Neural cell (in vitro differentiated cells): ENCODE results near the gene TTR. TPM values are rescaled to one million over a fixed set of nuclear protein-coding genes. Genes with fewer than 3 reads are reported as not detected.

Source experiments
- H2AFZ ChIP-seq: fragments of 200-600, 300-800 bp; sonication (generic), shearing (Covaris generic); 2 replicates; pipeline ENCODE4 v1.6.0; 2014; ENCODE audit warnings: low read depth, mild to moderate bottlenecking, antibody characterized with exemption, low read length, moderate library complexity
- H3F3A ChIP-seq: fragments of 200-600 bp; shearing (Covaris generic); 2 replicates; pipeline ENCODE4 v1.6.1; 2016; ENCODE audit warnings: mild to moderate bottlenecking, moderate library complexity, mixed read lengths, antibody characterized with exemption, low read length; ENCODE audit not compliant: insufficient read depth, poor library complexity, severe bottlenecking
- H3K27ac ChIP-seq: fragments of 200-600, 300-800 bp; sonication (generic), shearing (Covaris generic); 2 replicates; pipeline ENCODE4 v1.5.1; 2014; ENCODE audit warnings: mild to moderate bottlenecking, low read length, moderate library complexity
- H3K27me3 ChIP-seq: fragments of 300-800, 200-600 bp; sonication (generic), shearing (Covaris generic); 2 replicates; pipeline ENCODE4 v1.6.0; 2014; ENCODE audit warnings: mild to moderate bottlenecking, low read depth, low read length, moderate library complexity; ENCODE audit not compliant: insufficient read depth
- H3K36me3 ChIP-seq: fragments of 300-800, 200-600 bp; sonication (generic), shearing (Covaris generic); 2 replicates; pipeline ENCODE4 v1.5.1; 2014; ENCODE audit warnings: mild to moderate bottlenecking, antibody characterized with exemption, low read length, moderate library complexity; ENCODE audit not compliant: insufficient read depth
- H3K4me2 ChIP-seq: fragments of 300-800, 200-600 bp; sonication (generic), shearing (Covaris generic); 2 replicates; pipeline ENCODE4 v1.6.0; 2014; ENCODE audit warnings: mild to moderate bottlenecking, low read length
- H3K4me3 ChIP-seq: fragments of 300-800, 200-600 bp; sonication (generic), shearing (Covaris generic); 2 replicates; pipeline ENCODE4 v1.5.1; 2014; ENCODE audit warnings: mild to moderate bottlenecking, low read length, moderate library complexity
- H3K79me2 ChIP-seq: fragments of 200-600 bp; shearing (Covaris generic); replicated peaks from 2 replicates; pipeline ENCODE4 v1.6.0; 2014; ENCODE audit warnings: mild to moderate bottlenecking, low read length, moderate library complexity; ENCODE audit not compliant: insufficient read depth
- H3K9ac ChIP-seq: fragments of 300-800, 200-600 bp; sonication (generic), shearing (Covaris generic); 2 replicates; pipeline ENCODE4 v1.6.1; 2016; ENCODE audit warnings: mild to moderate bottlenecking, low read length, mixed read lengths
- H3K9me2 ChIP-seq: fragments of 200-600 bp; shearing (Covaris generic); 2 replicates; pipeline ENCODE4 v1.6.1; 2016; ENCODE audit warnings: mild to moderate bottlenecking, low read length, mixed read lengths; ENCODE audit not compliant: insufficient read depth
- H3K9me3 ChIP-seq: fragments of 200-600, 300-800 bp; sonication (generic), shearing (Covaris generic); 2 replicates; pipeline ENCODE4 v1.6.1; 2016; ENCODE audit warnings: mild to moderate bottlenecking, mixed run types, low read length, moderate library complexity, mixed read lengths
- H4K20me1 ChIP-seq: fragments of 200-600 bp; shearing (Covaris generic); 2 replicates; pipeline ENCODE4 v1.6.1; 2016; ENCODE audit warnings: mild to moderate bottlenecking, mixed run types; ENCODE audit not compliant: insufficient read depth
- CTCF ChIP-seq: fragments of 450-650 bp; IDR thresholded peaks from 2 replicates; pipeline ENCODE4 v1.5.1; 2014; ENCODE audit warnings: antibody characterized with exemption, mild to moderate bottlenecking, moderate library complexity; ENCODE audit not compliant: poor library complexity, severe bottlenecking
- EP300 ChIP-seq: fragments of 450-650 bp; conservative IDR thresholded peaks from 2 replicates; pipeline ENCODE4 v1.6.1; 2014; ENCODE audit warnings: antibody characterized with exemption, mild to moderate bottlenecking, moderate library complexity; ENCODE audit not compliant: poor library complexity, severe bottlenecking
- EZH2 ChIP-seq: fragments of 200-600, 300-800 bp; shearing (Covaris generic), sonication (generic); IDR thresholded peaks from 2 replicates; pipeline ENCODE4 v1.6.1; 2014; ENCODE audit warnings: antibody characterized with exemption, low read length, borderline replicate concordance, mild to moderate bottlenecking; ENCODE audit not compliant: insufficient read depth, poor library complexity, severe bottlenecking
- MXI1 ChIP-seq: fragments of 450-650 bp; conservative IDR thresholded peaks from 2 replicates; pipeline ENCODE4 v1.6.1; 2014; ENCODE audit warnings: antibody characterized with exemption, mild to moderate bottlenecking; ENCODE audit not compliant: poor library complexity, severe bottlenecking
- POLR2AphosphoS5 ChIP-seq: IDR thresholded peaks from 2 replicates; pipeline ENCODE4 v1.6.1; 2012
- RAD21 ChIP-seq: fragments of 450-650 bp; conservative IDR thresholded peaks from 2 replicates; pipeline ENCODE4 v1.6.1; 2014; ENCODE audit warnings: antibody characterized with exemption, mild to moderate bottlenecking, moderate library complexity
- REST ChIP-seq: IDR thresholded peaks from 2 replicates; pipeline ENCODE4 v1.6.1; 2012; ENCODE audit warnings: borderline replicate concordance
- SMC3 ChIP-seq: fragments of 450-650 bp; conservative IDR thresholded peaks from 2 replicates; pipeline ENCODE4 v1.6.1; 2014; ENCODE audit warnings: antibody characterized with exemption, mild to moderate bottlenecking, moderate library complexity; ENCODE audit not compliant: poor library complexity
- TAF1 ChIP-seq: IDR thresholded peaks from 2 replicates; pipeline ENCODE4 v1.6.1; 2012; ENCODE audit warnings: low read depth
- polyA plus RNA-seq: library from polyadenylated mRNA; depleted of rRNA; stranded (reverse); fragments of >200 nt; gene quantifications from 2 replicates; pipeline ENCODE4 v1.2.3, GENCODE V29; 2014

Gene TTR
- polyA plus RNA-seq, 1 donor from 2014 or later: not detected

GRCh38 chr18:31583185-31583854, 8.4 kb upstream of the TTR start:
- Histone ChIP-seq H3K4me2 (no peak overlapping the region), H3K79me2 (no peaks in the 10 kb centered on the region), H3K27ac (no peak overlapping the region), H3K36me3 (no peaks in the 10 kb centered on the region), H4K20me1 (no peaks in the 10 kb centered on the region), H3K9me3 (no peaks in the 10 kb centered on the region), H2AFZ (no peak overlapping the region), H3F3A (no peaks in the 10 kb centered on the region), H3K9me2 (no peaks in the 10 kb centered on the region), H3K4me3 (no peak overlapping the region), H3K27me3 (no peaks in the 10 kb centered on the region), H3K9ac (no peak overlapping the region)
- TF ChIP-seq MXI1: no peak
- TF ChIP-seq CTCF: no peak

- no peaks in the 10 kb centered on the region for H3K9me2 ChIP-seq
- no peak for TF ChIP-seq EP300
- no peak for TF ChIP-seq RAD21
- TF ChIP-seq TAF1: no peak
- no peak for TF ChIP-seq CTCF
- no peak for TF ChIP-seq EZH2
- TF ChIP-seq POLR2AphosphoS5: no peak
Observed at GRCh38 chr18:31585991-31586390, 5.7 kb upstream of the TTR start.

GRCh38 chr18:31586616-31587015, 5.1 kb upstream of the TTR start:
- no peak overlapping the region for H3K4me3 ChIP-seq
- no peak overlapping the region for H2AFZ ChIP-seq
- no peaks in the 10 kb centered on the region for H3F3A ChIP-seq
- no peak overlapping the region for H3K4me2 ChIP-seq
- no peaks in the 10 kb centered on the region for H3K27me3 ChIP-seq
- H3K9ac ChIP-seq: no peak overlapping the region
- H3K36me3 ChIP-seq: no peaks in the 10 kb centered on the region
- no peak for TF ChIP-seq POLR2AphosphoS5
- no peak for TF ChIP-seq MXI1
- no peak for TF ChIP-seq EZH2
- no peak for TF ChIP-seq RAD21
- no peak for TF ChIP-seq TAF1
- TF ChIP-seq SMC3: no peak
- no peak for TF ChIP-seq CTCF
- TF ChIP-seq EP300: no peak
- no peak for TF ChIP-seq REST
- no peaks in the 10 kb centered on the region for H3K9me2 ChIP-seq
- H3K9me3 ChIP-seq: no peaks in the 10 kb centered on the region
- H3K27ac ChIP-seq: no peak overlapping the region
- H3K79me2 ChIP-seq: no peaks in the 10 kb centered on the region
- H4K20me1 ChIP-seq: no peaks in the 10 kb centered on the region

More at GRCh38 chr18:31585991-31586390, 5.7 kb upstream of the TTR start:
- Histone ChIP-seq H3K4me2 (no peak overlapping the region), H3K4me3 (no peak overlapping the region), H2AFZ (no peak overlapping the region), H3K27me3 (no peaks in the 10 kb centered on the region), H3F3A (no peaks in the 10 kb centered on the region), H3K27ac (no peak overlapping the region), H3K36me3 (no peaks in the 10 kb centered on the region), H4K20me1 (no peaks in the 10 kb centered on the region), H3K9ac (no peak overlapping the region), H3K79me2 (no peaks in the 10 kb centered on the region), H3K9me3 (no peaks in the 10 kb centered on the region)
